Activated CD4-positive, alpha-beta T cell treated with anti-CD3 and anti-CD28 coated beads, Interleukin-2, amount 50 U/mL, for 16 hours (primary cell): ENCODE measurements around the gene FOXE3.

Source experiments
- DNase-seq: peaks from one replicate; pipeline ENCODE4 v3.0.0-alpha.2; 2020

FOXE3 gene

DNA sequence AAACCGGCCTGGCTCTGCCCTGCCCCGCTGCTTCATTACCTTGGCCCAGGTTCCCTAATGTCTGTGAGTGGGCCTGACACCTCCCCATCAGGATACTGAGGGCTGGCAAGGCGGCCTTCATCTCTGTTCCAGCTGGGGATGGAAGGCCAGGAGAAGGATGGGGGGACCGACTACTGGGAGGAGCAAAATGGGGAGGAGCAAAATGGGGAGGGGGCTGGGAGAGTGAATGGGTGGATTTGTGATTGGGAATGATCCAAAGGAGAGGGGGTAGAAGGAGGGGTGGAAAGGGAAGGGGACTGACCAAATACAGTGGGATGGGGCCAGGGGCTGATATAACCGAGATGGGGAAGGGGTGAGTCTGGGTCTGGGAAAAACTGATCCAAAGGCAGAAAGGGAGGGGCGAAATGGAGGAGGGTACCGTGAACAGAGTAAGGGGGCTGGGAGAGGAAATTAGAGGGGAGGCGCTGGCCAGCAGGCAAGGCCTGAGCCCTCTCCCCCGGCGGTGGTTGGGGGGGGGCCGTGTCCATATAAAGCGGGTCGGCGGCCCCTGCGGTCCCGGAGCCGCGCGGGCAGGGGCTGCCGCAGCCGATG lies at the start of gene FOXE3:
Gene FOXE3 (plus strand): TSS at position 558 of the 591 bp plus-strand sequence. CDS start 31 bp downstream, at position 589.
- no peak for DNase-seq

DNA sequence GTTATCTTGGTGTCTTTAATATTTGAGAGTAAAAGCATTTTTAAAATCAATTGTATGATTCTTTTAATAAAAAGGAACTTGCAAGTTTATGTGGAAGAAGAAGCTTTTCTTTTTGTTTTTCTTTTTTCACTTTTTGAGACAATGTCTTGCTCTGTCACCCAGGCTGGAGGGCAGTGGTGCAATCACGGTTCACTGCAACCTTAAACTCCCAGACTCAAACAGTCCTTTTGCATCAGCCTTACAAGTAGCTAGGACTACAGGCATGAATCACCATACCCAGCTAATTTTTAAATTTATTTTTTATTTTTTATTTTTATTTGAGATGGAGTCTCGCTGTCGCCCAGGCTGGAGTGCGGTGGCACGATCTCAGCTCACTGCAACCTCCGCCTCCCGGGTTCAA lies 48.4 kb upstream of the FOXE3 start:
- DNase-seq = no peak

DNA sequence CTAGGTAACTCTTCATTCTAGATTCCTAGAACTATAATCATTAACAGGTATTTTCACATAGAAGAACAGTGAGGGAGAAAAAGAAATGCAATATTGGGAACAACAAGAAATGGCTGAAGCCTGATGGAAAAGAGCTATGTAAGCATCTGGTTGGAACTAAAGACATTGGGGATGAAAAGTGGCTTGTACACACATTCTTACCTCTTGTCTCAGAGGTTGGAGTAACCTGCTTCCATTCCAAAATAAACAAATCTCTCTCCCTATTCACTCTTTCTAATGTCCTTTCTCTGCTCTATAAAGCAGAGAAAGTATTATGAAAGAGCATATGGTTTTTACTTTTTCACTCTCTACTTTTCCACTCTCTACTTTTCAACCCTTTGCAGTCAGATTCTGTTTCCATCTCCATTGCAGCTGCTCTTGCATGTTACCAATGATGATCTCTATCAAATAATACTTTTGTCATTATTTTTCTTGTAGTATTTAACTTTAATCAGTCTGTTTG lies 45.0 kb upstream of the FOXE3 start:
- no peak for DNase-seq

DNA sequence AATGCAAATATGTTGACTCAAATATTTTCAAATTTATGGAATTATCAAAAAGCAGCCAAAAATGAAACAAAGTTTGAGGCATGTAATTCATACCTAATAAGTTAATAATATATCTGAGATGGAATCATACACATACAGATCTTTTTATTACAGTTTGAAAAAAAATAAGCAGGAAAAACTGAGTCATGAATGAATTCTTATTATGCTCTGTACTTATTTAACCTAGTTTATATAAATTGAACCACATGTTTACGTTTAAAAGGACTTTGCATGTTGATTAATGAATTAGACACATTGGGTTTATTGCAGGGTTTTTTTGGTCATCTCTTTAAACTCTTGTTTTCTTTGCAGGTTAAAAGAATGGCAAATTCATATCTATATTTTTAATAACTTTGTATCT lies 41.6 kb upstream of the FOXE3 start:
- DNase-seq = no peak

DNA sequence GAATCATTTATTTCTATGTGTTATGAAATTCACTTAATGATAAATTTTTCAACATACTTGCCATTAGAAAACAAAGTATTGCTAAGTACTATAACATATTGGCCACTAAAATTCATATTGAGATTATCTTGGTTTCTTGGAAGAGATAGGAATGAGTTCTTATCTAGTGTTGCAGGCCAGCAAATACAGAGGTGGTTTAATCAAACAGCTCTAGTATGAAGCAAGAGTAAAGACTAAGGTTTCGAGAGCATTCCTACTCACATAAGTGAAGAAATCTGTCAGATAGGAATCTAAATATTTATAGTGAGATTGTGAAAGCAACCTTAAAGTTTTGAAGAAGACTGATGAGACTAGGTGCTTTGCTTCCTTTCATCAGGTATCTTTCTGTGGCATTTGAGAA lies 37.9 kb upstream of the FOXE3 start:
- no peak for DNase-seq

DNA sequence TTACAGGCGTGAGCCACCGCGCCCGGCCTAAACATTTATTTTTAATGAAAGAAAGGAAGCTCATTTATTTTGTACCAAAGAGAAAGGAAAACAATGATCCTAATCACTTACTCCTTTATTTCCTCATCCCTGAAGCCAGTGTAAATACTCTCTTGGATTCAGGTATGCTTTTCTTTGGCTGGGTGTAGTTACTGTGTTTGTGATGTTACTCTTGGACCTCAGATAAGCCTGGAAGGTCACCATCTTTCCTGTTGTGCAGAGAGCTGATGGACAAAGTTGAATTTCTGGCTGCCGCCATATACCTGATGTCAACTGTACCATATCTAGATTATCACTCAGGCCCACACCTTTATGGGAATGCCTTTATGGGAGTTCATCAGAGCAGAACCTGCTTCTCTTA lies 35.4 kb upstream of the FOXE3 start:
- no peak for DNase-seq

DNA sequence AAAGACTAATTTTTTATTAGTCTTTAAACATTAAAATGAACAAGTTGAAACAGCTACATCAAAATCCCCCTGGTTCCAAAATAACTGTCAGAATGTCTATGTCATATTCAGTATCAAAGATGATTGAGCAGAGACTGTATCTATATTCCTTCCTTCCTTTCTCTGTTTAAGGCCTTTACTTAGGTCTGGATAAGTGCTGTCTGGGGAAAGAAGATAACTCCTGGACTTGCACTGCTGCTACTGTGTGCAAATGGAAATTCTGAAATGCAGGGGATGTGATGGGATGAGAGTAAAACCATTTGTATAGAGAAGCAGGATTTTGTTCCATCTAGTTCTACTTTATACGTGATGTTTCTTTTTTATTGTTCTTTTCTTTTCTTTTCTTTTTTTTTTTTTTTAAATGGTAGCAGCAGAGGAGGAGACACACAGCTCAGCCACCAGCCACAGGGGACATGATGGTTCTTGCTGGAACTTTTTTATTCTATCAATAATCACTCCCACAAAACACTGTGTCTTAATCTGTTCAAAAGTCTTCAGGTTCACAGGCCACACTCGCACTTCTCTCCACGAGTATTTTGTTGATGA lies 33.6 kb upstream of the FOXE3 start:
- DNase-seq = no peak

DNA sequence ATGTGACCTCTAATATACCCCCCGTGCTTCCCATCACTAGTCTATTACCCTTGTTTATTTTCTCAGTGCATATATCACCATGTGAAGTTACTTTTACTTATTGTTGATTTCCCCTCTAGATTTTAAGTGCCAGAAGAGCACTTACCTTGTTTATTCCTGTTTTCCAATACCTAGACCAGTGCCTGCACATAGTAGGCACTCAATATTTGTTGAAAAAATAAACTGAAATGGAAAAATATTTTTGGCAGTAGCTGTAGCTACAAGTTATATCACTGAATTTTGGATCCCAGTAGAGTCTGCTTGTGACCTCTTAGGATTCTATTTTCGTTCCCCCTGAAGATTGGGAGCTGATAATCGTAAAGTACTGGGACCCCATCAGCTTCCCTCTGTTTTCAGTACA lies 32.0 kb upstream of the FOXE3 start:
- no peak for DNase-seq

DNA sequence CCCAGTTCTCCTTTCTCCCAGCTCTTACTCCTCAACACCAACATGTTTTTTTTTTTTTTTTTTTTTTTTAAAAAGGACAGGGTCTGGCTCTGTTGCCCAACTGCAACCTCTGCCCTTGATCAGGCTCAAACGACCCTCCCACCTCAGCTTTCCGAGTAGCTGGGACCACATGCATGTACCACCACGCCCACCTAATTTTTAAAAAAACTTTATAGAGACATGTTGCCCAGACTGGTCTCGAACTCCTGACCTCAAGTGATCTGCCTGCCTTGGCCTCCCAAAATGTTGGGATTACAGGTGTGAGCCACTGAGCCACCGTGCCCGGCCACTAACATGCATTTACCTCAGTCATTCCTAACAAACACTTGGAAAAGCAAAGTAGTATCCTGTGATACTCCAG lies 31.1 kb upstream of the FOXE3 start:
- no peak for DNase-seq

DNA sequence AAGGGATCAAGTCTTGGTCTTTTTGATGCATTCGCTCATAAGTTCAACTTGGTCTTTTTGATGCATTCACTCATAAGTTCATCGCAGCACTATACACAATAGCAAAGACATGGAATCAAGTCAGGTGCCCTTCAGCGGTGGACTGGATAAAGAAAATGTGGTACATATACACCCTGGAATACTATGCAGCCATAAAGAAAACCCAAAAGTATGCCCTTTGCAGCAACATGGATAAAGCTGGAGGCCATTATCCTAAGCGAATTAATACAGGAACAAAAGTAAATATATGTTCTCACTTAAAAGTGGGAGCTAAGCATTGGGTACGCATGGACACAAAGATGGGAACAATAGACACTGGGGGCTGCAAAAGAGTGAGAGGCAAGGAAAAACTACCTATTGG lies 29.8 kb upstream of the FOXE3 start:
- no peak for DNase-seq

DNA sequence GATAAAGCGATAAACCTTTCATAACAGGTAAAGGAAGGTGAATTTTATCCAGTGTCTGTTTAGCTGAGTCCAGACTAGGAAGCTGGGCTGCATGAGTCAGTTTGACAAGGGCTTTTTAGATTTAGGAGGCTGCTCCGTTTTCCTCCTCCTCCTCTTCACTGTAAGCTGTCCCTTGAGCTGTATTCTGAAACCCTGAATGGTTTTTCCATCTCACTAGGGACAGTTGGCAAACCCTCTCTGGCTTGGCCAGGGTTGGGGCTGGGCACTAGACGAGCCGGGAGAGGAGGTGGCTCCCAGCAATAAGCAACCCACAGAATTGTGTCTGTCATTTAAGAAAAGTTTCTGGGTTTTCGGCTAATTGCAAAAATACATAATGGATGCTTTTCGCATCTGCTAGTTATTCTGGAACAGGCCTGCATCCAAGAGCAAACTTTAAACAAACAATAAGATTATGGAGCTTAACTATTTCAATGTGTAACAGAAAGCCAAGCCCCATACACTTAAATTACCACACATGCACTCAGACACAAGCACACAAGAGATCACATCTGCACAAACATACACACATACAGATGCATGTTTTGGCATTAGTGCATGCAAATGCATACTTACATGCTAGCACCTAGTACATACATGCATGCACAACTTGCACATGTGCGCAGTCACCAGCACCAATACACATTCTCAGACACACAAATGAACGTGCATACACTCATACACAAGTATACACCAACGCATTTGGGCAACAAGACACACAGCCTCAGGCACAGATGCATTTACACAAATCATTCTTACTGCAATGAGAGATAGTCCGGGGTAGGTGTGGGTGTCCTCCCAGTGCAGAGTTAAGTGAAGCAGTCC lies 27.8 kb upstream of the FOXE3 start:
- no peak for DNase-seq

DNA sequence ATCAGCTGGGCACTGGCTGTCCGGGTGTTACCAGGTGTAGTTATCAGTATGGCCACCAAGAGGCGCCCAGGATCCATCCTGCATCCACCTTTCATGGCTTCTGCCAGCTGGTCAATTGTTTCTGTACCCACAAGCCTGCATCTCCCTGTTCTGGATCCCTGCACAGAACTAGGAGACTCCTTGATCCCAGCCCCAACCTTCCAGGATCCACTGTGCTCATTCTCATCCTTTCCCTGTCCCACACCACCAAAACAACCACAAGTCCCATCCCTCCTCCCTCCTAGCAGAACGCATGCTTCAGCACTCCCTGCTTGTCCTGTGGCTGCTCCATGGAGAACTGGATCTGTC lies 27.2 kb upstream of the FOXE3 start:
- DNase-seq = peak; percentile 56

DNA sequence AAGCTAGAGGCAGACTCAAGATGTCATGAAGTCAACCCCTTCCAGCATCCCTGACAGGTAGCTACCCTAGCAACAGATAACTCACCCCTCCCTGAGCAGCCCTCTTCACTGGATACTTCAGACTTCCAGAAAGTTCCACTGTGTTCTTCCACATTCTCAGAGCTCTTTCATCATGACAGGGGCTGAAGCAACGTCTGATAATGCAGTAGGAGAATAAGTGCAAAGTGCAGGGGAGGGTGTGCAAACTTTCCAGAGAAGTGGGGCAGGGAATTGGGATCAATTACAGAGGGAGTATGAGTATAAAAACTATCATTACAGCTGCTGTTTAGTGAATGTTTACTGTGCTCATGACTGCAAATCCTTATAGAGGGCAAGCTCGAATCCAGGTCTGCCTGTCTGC lies 26.4 kb upstream of the FOXE3 start:
- no peak for DNase-seq

DNA sequence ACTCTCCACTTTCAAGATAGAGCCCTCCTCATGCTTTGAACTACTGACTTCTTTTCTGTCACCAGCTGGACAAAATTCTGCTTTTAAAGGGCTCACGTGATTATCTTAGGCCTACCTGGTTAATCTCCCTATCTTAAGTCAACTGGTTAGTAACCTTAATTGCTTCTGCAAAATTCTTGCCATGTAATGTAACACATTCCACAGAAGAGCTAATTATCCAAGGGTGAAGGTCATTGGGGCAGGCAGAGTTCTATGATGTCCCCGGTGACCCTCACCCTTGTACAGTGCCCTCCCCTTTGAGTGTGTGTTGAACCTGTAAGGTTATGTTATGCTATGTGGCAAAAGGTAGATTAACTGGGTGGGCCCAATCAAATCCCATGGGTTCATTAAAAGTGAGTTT lies 25.2 kb upstream of the FOXE3 start:
- DNase-seq = no peak

DNA sequence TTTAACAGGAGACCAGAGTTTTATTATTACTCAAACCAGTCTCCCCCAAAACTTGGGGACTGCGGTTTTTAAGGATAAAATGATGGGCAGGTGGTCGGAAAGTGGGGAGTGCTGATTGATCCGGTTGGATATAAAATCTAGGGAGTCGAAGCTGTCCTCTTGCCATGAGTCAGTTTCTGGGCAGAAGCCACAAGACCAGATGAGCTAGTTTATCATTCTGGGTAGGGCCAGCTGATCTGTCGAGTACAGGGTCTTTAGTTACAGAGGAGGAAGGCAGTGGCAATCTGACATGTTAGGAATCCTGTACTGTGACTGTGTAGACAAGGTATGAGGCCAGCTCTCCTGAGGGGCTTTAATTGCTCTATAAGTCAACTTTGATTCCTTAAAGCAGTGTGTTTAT lies 22.9 kb upstream of the FOXE3 start:
- no peak for DNase-seq

DNA sequence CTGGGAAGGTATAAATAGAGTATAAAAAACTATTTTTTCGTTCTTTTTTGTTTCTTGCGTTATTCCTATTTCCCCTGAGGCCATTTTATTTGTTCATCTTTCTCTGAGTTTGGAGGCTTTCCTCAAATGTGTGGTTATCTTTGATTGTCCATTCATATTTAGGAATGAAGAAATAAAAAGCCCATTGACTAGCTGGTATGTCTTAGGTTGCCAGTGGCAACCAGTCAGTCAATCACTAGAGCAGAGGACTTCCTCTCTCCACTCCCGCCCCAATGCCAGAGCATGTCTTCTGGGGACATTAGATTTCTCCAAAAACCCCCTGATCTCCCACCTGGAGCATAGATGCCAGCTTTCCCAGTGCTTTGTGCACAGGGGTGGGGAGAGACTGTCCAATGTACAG lies 20.7 kb upstream of the FOXE3 start:
- no peak for DNase-seq

DNA sequence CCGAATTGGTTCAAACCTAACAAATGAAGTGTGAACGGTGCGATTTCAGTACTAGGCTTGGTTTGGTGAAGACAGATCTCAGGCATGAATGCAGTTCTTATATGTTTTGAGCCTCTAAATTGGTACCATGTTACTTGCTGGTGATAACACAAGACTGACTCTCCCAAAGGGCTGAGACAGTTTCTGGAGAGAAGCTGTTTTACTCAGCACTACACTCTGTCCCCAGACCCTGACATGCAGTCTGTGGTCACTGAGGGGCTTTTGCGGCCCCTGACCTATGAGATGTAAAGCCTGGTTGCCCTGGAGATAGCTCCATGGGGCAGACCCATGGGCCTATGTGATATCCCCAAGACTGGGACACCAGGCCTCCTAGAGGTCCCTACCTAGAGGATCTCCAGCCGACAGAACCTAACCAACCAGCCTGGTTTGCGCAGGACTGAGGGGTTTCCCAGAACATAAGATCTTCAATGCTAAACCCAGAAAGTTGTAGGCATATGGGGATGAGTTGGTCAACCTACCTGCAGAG lies 19.4 kb upstream of the FOXE3 start:
- no peak for DNase-seq

DNA sequence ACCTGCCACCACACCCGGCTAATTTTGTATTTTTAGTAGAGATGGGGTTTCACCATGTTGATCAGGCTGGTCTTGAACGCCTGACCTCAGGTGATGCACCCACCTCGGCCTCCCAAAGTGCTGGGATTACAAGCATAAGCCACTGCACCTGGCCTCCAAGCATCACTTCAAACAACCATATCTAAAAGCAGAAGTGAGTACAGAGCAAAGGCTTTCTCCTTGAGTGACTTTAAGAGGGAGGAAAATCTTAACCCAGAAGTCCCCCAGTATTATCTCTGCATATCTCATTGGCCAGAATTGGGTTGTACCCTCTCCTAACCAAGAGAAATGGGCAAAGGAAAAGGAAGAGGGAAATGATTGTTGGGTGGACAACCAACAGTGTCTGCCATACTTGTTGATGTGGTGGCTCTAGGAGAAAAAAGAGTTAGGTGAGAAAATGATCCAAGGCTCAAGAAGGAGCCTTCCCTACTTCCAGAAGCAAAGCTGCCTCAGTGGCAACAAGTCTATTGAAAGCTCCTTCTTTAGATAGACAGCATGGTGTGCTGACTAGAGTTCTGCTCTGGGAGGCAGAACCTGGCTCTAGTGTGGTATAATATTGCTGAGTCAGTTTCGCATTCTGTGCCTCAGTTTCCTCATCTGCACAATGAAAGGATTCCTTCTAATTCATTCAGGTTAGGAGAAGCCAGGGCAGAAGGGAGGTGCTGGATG lies 16.8 kb upstream of the FOXE3 start:
- DNase-seq = no peak

DNA sequence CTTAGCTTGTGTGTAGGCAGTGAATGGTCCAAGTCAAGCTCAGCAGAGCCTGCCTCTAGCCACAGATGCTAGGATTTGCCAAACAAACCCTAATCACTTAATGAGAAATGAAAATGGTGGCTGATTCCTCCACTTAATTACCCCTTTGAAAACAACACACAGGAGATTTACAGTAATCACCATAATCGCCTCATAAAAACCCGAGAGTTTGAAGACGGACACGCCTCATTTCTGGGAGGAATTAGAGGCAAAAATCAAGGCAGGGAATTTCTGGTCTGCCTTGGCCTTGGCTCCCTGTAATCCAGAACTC lies 16.3 kb upstream of the FOXE3 start:
- no peak for DNase-seq

DNA sequence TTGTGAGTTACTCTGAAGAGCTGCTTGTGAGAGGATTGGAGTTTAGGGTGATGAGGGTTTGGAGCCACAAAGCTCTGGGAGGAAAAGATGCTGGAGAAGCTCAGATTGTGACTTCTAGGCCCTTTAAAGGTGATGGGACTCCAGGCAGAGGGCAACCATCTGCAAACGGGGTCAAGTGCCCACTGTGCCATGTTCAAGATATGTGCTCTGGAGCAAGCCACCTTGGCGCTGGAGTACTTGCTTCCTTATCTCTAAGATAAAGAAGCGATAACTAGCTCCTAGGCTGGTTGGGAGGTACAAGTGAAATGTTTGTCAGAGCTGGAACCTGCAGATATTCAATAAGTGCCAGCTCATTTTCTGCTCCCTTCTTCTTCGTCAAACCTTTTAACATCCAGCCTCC lies 14.3 kb upstream of the FOXE3 start:
- DNase-seq = no peak

DNA sequence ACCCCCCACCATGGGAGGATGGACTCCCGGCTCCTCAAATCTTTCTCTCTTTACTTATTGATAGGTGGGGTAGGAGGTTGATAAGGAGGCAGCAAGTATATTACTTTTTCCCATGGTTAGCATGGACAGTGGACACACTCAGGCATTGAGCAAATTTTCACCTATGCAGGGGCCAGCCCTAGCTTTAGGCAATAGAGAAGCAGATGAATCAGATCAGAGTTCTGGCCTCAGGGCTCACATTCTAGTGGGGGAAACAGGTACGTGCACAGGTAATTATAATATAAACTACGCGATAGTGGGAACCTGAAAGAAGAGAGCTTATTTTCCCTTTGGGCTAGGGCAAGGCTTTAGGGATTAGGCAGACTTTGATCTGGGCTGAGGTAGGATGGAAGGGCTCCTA lies 13.5 kb upstream of the FOXE3 start:
- DNase-seq = no peak

DNA sequence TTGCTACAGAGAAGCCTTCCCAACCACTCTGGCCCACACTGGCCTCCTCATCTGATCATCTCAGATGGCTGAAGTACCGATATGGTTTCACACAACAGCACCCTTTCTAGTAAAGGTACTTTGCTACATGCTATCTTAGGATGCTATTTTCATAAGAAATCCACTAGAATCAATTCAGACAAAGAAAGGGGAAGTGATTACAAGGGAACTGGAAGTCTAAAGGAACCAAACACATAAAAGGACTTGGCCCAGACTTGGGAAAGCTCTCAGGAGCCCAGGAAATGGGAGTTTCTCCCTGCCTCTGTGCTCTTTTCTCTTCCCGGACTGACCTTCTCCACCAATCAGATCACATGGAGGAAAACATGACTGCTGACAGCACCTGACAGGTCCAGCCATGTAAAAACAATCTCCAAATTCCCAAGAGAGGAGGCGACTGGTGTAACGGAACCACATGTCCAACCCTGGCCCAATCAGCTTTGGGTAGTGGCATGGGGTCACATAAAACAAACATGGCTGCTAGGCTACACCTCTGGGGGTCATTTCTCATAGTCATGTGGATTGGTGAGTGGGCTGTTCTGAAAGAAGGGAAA lies 12.7 kb upstream of the FOXE3 start:
- DNase-seq = no peak

DNA sequence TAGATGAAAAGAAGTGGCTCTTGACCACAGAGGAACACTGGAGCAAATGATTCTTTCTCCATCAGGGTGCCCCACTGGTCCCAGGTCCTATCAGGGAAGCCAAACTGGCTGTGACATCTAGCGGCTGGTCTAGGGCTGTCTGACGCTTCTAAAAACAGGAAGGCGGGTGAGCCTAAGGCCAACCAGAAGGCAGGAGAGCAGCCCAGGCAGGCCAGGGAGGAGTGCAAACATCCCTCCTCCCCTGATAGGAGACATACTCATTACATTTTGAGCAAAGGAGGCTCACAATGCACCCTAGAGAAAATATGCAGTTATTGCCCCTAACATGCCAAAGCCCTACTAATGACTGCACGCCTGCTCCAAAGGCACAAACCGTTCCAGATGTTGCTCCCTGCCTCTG lies 10.4 kb upstream of the FOXE3 start:
- DNase-seq = no peak
